ENCODE results near the gene CCL16. TPM values are rescaled to one million over a fixed set of nuclear protein-coding genes. Genes with fewer than 3 reads are reported as not detected.

CCL16 gene
- total and polyA plus RNA-seq, 2 of the 4 experiments (the other 2 are of a cell fraction) = not detected

- Histone ChIP-seq H3K79me1 (ENCODE audit: low read depth in 1 of 2, low read length in 2 of 2) (no peaks in the 10 kb centered on the region), H2BK20ac (ENCODE audit: low read depth, low read length) (no peak within 1 kb of the TSS), H2AK5ac (ENCODE audit: low read depth, low read length) (no peak within 1 kb of the TSS), H3K56ac (ENCODE audit: extremely low read depth, insufficient read depth, low read length) (no peak within 1 kb of the TSS), H2AK9ac (replicated peaks; ENCODE audit: low read depth, low read length, poor library complexity) (no peak within 1 kb of the TSS), H3K4me2 (ENCODE audit: low read depth, low read length) (no peak within 1 kb of the TSS), H3K9me3 (ENCODE audit: control insufficient read depth, insufficient read depth, low read length) (no peaks in the 10 kb centered on the region), H3K4ac (ENCODE audit: low read depth, low read length) (no peak within 1 kb of the TSS), H2AFZ (replicated peaks; ENCODE audit: low read length, poor library complexity) (no peak within 1 kb of the TSS), H4K8ac (ENCODE audit: low read depth in 2 of 2, low read length in 2 of 2) (no peak within 1 kb of the TSS), H3K27ac (ENCODE audit: insufficient read depth, low read length) (no peak within 1 kb of the TSS), H3K4me3 (ENCODE audit: insufficient read depth, low read depth, low read length) (no peak within 1 kb of the TSS), H3K4me1 (ENCODE audit: control insufficient read depth, insufficient read depth, low read length) (no peaks in the 10 kb centered on the region), H3K18ac (ENCODE audit: low read depth, low read length) (no peak within 1 kb of the TSS), H2BK120ac (ENCODE audit: low read depth, low read length) (no peak within 1 kb of the TSS), H3K23ac (ENCODE audit: low read depth, low read length) (no peak within 1 kb of the TSS), H3K14ac (replicated peaks; ENCODE audit: low read depth, low read length) (no peak within 1 kb of the TSS), H4K5ac (ENCODE audit: low read depth, low read length) (no peak within 1 kb of the TSS), H3K36me3 (ENCODE audit: control insufficient read depth, insufficient read depth, low read length) (no peaks in the 10 kb centered on the region), H3K9me1 (ENCODE audit: insufficient read depth, low read length) (no peaks in the 10 kb centered on the region), H3K9ac (ENCODE audit: low read depth, low read length) (no peak within 1 kb of the TSS), H2BK5ac (ENCODE audit: low read depth, low read length, poor library complexity, severe bottlenecking) (no peak within 1 kb of the TSS), H4K91ac (ENCODE audit: insufficient read depth, low read depth, low read length) (no peak within 1 kb of the TSS), H3K27me3 (ENCODE audit: control insufficient read depth, insufficient read depth, low read length) (no peaks in the 10 kb centered on the region; the same call in none of the 2 replicates), H4K20me1 (ENCODE audit: insufficient read depth, low read length) (no peaks in the 10 kb centered on the region), H2BK15ac (ENCODE audit: low read depth, low read length) (no peak within 1 kb of the TSS)
- TF ChIP-seq USF2 (IDR thresholded peaks at IDR 0.05; ENCODE audit: low read depth, low read length) (no peak), CHD1 (IDR thresholded peaks at IDR 0.05; ENCODE audit: low read depth, low read length) (no peak), SMC3 (IDR thresholded peaks at IDR 0.05; ENCODE audit: low read depth, low read length) (no peak), ELK1 (IDR thresholded peaks at IDR 0.05; ENCODE audit: borderline replicate concordance, low read depth, low read length) (no peak), MAFK (IDR thresholded peaks at IDR 0.05; ENCODE audit: low read depth, low read length) (no peak), POLR2A (IDR thresholded peaks at IDR 0.05; ENCODE audit: low read depth, low read length) (no peak), RFX5 (IDR thresholded peaks at IDR 0.05; ENCODE audit: low read depth, low read length) (no peak), NFE2L2 (IDR thresholded peaks at IDR 0.05; ENCODE audit: low read depth, low read length) (no peak), RAD21 (IDR thresholded peaks at IDR 0.05; ENCODE audit: low read length) (no peak), MXI1 (IDR thresholded peaks at IDR 0.05; ENCODE audit: borderline replicate concordance, low read depth, low read length) (no peak), BHLHE40 (IDR thresholded peaks at IDR 0.05; ENCODE audit: low read depth, low read length) (no peak), CTCF (conservative IDR thresholded peaks at IDR 0.05; ENCODE audit: low read depth, low read length) (no peak), FOS (IDR thresholded peaks at IDR 0.05; ENCODE audit: low read depth, low read length) (no peak), RCOR1 (IDR thresholded peaks at IDR 0.05; ENCODE audit: insufficient replicate concordance, low read length) (no peak), CEBPB (IDR thresholded peaks at IDR 0.05; ENCODE audit: low read depth, low read length) (no peak), MAZ (IDR thresholded peaks at IDR 0.05; ENCODE audit: borderline replicate concordance, low read depth, low read length) (no peak)
- no TSS peak for BruUV-seq (replicated peaks)
- DNase-seq = no peak
- dilution Hi-C loops (cut with HindIII; ENCODE audit: low sequenced_read_pairs, unreplicated experiment) = no loop called here
- no peak for ATAC-seq (ENCODE audit: low read depth)
- intact Hi-C loops (cut with micrococcal nuclease) = no loop called here
- in situ Hi-C loops (cut with MboI; ENCODE audit: low sequenced_read_pairs) = no loop called here
- CTCF ChIA-PET = no interaction called here
- WGBS, 2 experiments (ENCODE audit: extremely low coverage in 2 of 2, insufficient read length in 1 of 2) = no CpG with 5 or more reads among the region's 2 CpGs
- POLR2A ChIA-PET (ENCODE audit: unreplicated experiment) = interaction anchor here (0.6 kb wide), 1 partner anchor 162 kb away, joined by 6 read pairs; no protein-coding TSS in a partner anchor
Observed at GRCh38 chr17:35943537-35943936, 37.8 kb downstream of the CCL16 start, which contains the start of gene LYZL6. TSS of gene LYZL6 (minus strand) at chr17:35943713. CDS start at chr17:35939356, 4,357 bp downstream.
